22Rv1 (cell line): Measurements from ENCODE around the gene SIGLEC14.

Experiments
- CTCF ChIP-seq: fragments of 450-650 bp; IDR thresholded peaks from 2 replicates; pipeline ENCODE4 v1.5.1; 2017; ENCODE audit warnings: mild to moderate bottlenecking
- ZFX ChIP-seq: fragments of 450-650 bp; IDR thresholded peaks from 2 replicates; pipeline ENCODE4 v1.6.1; 2017; ENCODE audit warnings: antibody characterized with exemption, borderline replicate concordance

GRCh38 chr19:51610576-51610975 is 36.0 kb downstream of the SIGLEC14 start:
- no peak for TF ChIP-seq CTCF
- no peak for TF ChIP-seq ZFX
